Activated CD8-positive, alpha-beta memory T cell treated with anti-CD3 and anti-CD28 coated beads, Interleukin-2, amount 50 U/mL, for 4 hours (primary cell): ENCODE data around the gene CTSD.
"Not testable (repeated sequence)": the region's sequence is repeated elsewhere in the genome, so short reads cannot be mapped to it uniquely, and the experiment has no call there.

ENCODE experiments used
- DNase-seq: peaks from one replicate; pipeline ENCODE4 v3.0.0-alpha.2; 2020

The CTSD gene

GRCh38 chr11:1763796-1764661 is at the start of gene CTSD:
Gene CTSD (minus strand): TSS chr11:1763927. CDS start chr11:1763859, 68 bp downstream.
- DNase-seq, result peak; percentile 87

GRCh38 chr11:1813356-1813755 is 49.6 kb upstream of the CTSD start:
- DNase-seq, result not testable (repeated sequence)

GRCh38 chr11:1812801-1813200 is 49.1 kb upstream of the CTSD start:
- DNase-seq, result no peak

- DNase-seq, result no peak
These were observed 48.5 kb upstream of the CTSD start for GRCh38 chr11:1812274-1812673.

- no peak for DNase-seq
These were observed 47.0 kb upstream of the CTSD start for GRCh38 chr11:1810761-1811160.

GRCh38 chr11:1807264-1807995 is 43.7 kb upstream of the CTSD start:
- DNase-seq, result no peak

GRCh38 chr11:1805525-1805924 is 41.8 kb upstream of the CTSD start:
- no peak for DNase-seq

GRCh38 chr11:1803835-1804519 is 40.2 kb upstream of the CTSD start:
- not testable (repeated sequence) for DNase-seq

- no peak for DNase-seq
These were observed 39.5 kb upstream of the CTSD start for GRCh38 chr11:1803246-1803645.

- no peak for DNase-seq
These were observed 33.8 kb upstream of the CTSD start for GRCh38 chr11:1797391-1798125.

GRCh38 chr11:1796413-1797011 is 32.8 kb upstream of the CTSD start:
- no peak for DNase-seq

- DNase-seq, result no peak
These were observed 29.4 kb upstream of the CTSD start for GRCh38 chr11:1793081-1793480.

- DNase-seq, result no peak
These were observed 28.7 kb upstream of the CTSD start for GRCh38 chr11:1792461-1792860.

- DNase-seq, result no peak
These were observed 28.2 kb upstream of the CTSD start for GRCh38 chr11:1791912-1792311.

- no peak for DNase-seq
These were observed 22.7 kb upstream of the CTSD start for GRCh38 chr11:1786466-1786865.

GRCh38 chr11:1785749-1786413 is 22.2 kb upstream of the CTSD start:
- DNase-seq, result no peak

GRCh38 chr11:1784761-1785650 is 21.3 kb upstream of the CTSD start:
- no peak for DNase-seq

- no peak for DNase-seq
These were observed 20.2 kb upstream of the CTSD start for GRCh38 chr11:1783725-1784529.

GRCh38 chr11:1782831-1783724 is 19.4 kb upstream of the CTSD start:
- DNase-seq, result no peak
